Gastrocnemius medialis (tissue), 4 donors: ENCODE measurements around the gene PRSS2. TPM values are rescaled to one million over a fixed set of nuclear protein-coding genes. Genes with fewer than 3 reads are reported as not detected.

Source experiments
- ATAC-seq, 2 donors: fragments of 150-250 bp; one replicate each; pipeline ENCODE4 v1.9.1; 2016
- DNase-seq, 2 donors: peaks; one replicate each; pipeline ENCODE4 v3.0.0-alpha.2; 2019
- H3K27ac ChIP-seq, 4 donors: fragments of 200-600 bp; sonication (generic); 1 replicate in 1 of 4; 2 replicates in 3 of 4; pipeline ENCODE4 v1.5.1; 2016 to 2018; ENCODE audit warnings: mild to moderate bottlenecking in 2 of 4, moderate library complexity in 1 of 4
- H3K27me3 ChIP-seq, 3 donors: fragments of 200-600 bp; sonication (generic) in 2 of 3; 1 replicate in 1 of 3; 2 replicates in 2 of 3; pipeline versions ENCODE4 v1.5.1 to v1.6.0; 2016 to 2019; ENCODE audit warnings: mild to moderate bottlenecking in 1 of 3, moderate library complexity in 1 of 3
- H3K36me3 ChIP-seq, 2 donors: fragments of 200-600 bp; sonication (generic) in 1 of 2; one replicate each; pipeline ENCODE4 v1.5.1; 2017 to 2018
- H3K4me1 ChIP-seq, 2 donors: fragments of 200-600 bp; sonication (generic) in 1 of 2; one replicate each; pipeline ENCODE4 v1.5.1; 2016 to 2017; ENCODE audit warnings: mild to moderate bottlenecking in 2 of 2
- H3K4me3 ChIP-seq, 4 donors: fragments of 200-600 bp; sonication (generic) in 3 of 4; 1 replicate in 1 of 4; 2 replicates in 3 of 4; pipeline ENCODE4 v1.5.1; 2016 to 2019; ENCODE audit warnings: mild to moderate bottlenecking in 2 of 4
- H3K9me3 ChIP-seq, 3 donors: fragments of 200-600 bp; sonication (generic) in 2 of 3; 1 replicate in 1 of 3; 2 replicates in 2 of 3; pipeline ENCODE4 v1.5.1; 2016 to 2019
- CTCF ChIP-seq, 5 experiments: fragments of 450-650 bp in 3 of 5; fragments of 200-600 bp in 2 of 5; sonication (generic) in 2 of 5; IDR thresholded peaks in 4 of 5; conservative IDR thresholded peaks in 1 of 5; 1 replicate in 4 of 5; 2 replicates in 1 of 5; pipeline ENCODE4 v1.5.1; 2016 to 2019; ENCODE audit warnings: antibody characterized with exemption in 5 of 5, mild to moderate bottlenecking in 3 of 5, moderate library complexity in 3 of 5
- POLR2A ChIP-seq, 2 donors: fragments of 450-650 bp; IDR thresholded peaks; one replicate each; pipeline ENCODE4 v1.6.1; 2017; ENCODE audit warnings: antibody characterized with exemption in 2 of 2, mild to moderate bottlenecking in 2 of 2, moderate library complexity in 2 of 2
- in situ Hi-C, 4 donors: fragments of 200-750 bp; cut with MboI; loops; one replicate each; pipeline versions ENCODE4 v1.15.0 to v1.8.0; 2017; ENCODE audit warnings: low sequenced_read_pairs in 4 of 4
- intact Hi-C: fragments of 100-400 bp; cut with DNase I; formaldehyde crosslinking; loops from one replicate; pipeline ENCODE4 v1.15.1; 2023; ENCODE audit warnings: low total_unique reads
- total RNA-seq, 4 donors: library from RNA; depleted of rRNA; stranded (reverse); fragments of >200 nt; gene quantifications; one replicate each; pipeline versions ENCODE4 v1.1.0 to v1.2.3, GENCODE V29; 2016

The PRSS2 gene
- total RNA-seq, 4 donors from 2014 or later, result not detected

DNA sequence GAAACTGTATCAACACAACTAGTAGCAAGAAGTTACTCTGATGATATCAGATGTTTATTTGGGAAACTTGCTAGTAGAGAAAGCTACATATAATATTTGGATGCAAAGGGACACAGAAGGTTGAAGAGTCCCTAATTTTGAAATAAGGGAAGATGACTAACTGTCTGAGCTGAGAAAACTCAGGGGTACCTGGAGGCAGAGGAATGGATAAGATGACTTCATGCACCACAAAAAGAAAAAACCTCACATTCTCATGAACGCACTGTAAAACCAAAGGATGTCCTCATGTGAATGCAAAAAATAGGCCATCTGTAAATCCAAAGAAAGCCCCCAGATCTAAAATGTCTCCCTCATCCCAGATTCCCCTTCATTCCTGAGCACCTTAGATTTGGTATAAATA is 29.3 kb downstream of the PRSS2 start:
- TF ChIP-seq CTCF (IDR thresholded peaks at IDR 0.05 in 4 of 5, conservative IDR thresholded peaks at IDR 0.05 in 1 of 5) (no peak), POLR2A (IDR thresholded peaks at IDR 0.05) (no peak)
- H3K4me3 ChIP-seq, result no peak overlapping the region
- H3K4me1 ChIP-seq, result peaks cover 8 to 14% of the 10 kb centered on the region in 2 donors
- ATAC-seq (no peak), DNase-seq (no peak)
- H3K27ac ChIP-seq, result no peak overlapping the region
- no peaks in the 10 kb centered on the region for H3K9me3 ChIP-seq
- H3K27me3 ChIP-seq, result peaks cover 29 to 38% (median 34%) of the 10 kb centered on the region in 3 donors
- intact Hi-C loops, result no loop called here
- no peaks in the 10 kb centered on the region for H3K36me3 ChIP-seq
- in situ Hi-C loops, result no loop called here

- ATAC-seq (no peak), DNase-seq (no peak)
- no peak for TF ChIP-seq POLR2A (IDR thresholded peaks at IDR 0.05)
- no peak for TF ChIP-seq CTCF (IDR thresholded peaks at IDR 0.05 in 4 of 5, conservative IDR thresholded peaks at IDR 0.05 in 1 of 5)
- peaks cover 29 to 33% (median 33%) of the 10 kb centered on the region in 3 donors for H3K27me3 ChIP-seq
- no peak overlapping the region for H3K27ac ChIP-seq
- in situ Hi-C loops (no loop called here), intact Hi-C loops (no loop called here)
- no peak overlapping the region for H3K4me3 ChIP-seq
- peaks cover 8 to 14% of the 10 kb centered on the region in 2 donors for H3K4me1 ChIP-seq
- no peaks in the 10 kb centered on the region for H3K9me3 ChIP-seq
- no peaks in the 10 kb centered on the region for H3K36me3 ChIP-seq
Observed at GRCh38 chr7:142800699-142801260, 30.0 kb downstream of the PRSS2 start.

- in situ Hi-C loops, result no loop called here
- Histone ChIP-seq H3K9me3 (no peaks in the 10 kb centered on the region), H3K27ac (no peak overlapping the region), H3K4me3 (no peak overlapping the region), H3K36me3 (no peaks in the 10 kb centered on the region), H3K27me3 (peaks cover 20 to 24% (median 23%) of the 10 kb centered on the region in 3 donors), H3K4me1 (peaks cover 4 to 10% of the 10 kb centered on the region in 2 donors)
- intact Hi-C loops, result no loop called here
- DNase-seq (no peak), ATAC-seq (no peak)
- TF ChIP-seq POLR2A (IDR thresholded peaks at IDR 0.05) (no peak), CTCF (IDR thresholded peaks at IDR 0.05 in 4 of 5, conservative IDR thresholded peaks at IDR 0.05 in 1 of 5) (no peak)
Observed at GRCh38 chr7:142801601-142802295, 31.0 kb downstream of the PRSS2 start.

GRCh38 chr7:142802301-142802700 is 31.5 kb downstream of the PRSS2 start:
- DNase-seq (no peak), ATAC-seq (no peak)
- Histone ChIP-seq H3K4me3 (no peak overlapping the region), H3K4me1 (peaks cover 4% of the 10 kb centered on the region in 2 donors), H3K27me3 (peaks cover 15 to 18% (median 17%) of the 10 kb centered on the region in 3 donors), H3K9me3 (no peaks in the 10 kb centered on the region), H3K36me3 (no peaks in the 10 kb centered on the region), H3K27ac (no peak overlapping the region)
- in situ Hi-C loops, result no loop called here
- TF ChIP-seq POLR2A (IDR thresholded peaks at IDR 0.05) (no peak), CTCF (IDR thresholded peaks at IDR 0.05 in 4 of 5, conservative IDR thresholded peaks at IDR 0.05 in 1 of 5) (no peak)
- intact Hi-C loops, result no loop called here
